Keratinocyte (primary cell): ENCODE measurements around the gene ULK4. TPM values are rescaled to one million over a fixed set of nuclear protein-coding genes. Genes with fewer than 3 reads are reported as not detected.

ENCODE experiments used
- DNase-seq: peaks from one replicate; pipeline ENCODE4 v3.0.0-alpha.2; 2011; ENCODE audit warnings: low read depth, missing footprints, low spot score
- FAIRE-seq: peaks from 2 replicates; lab custom pipeline; 2011; peaks lifted over from hg19 to GRCh38; lab: Jason Lieb, UNC
- H2AFZ ChIP-seq: 2 replicates; pipeline ENCODE4 v1.6.0; 2012; ENCODE audit warnings: low read length, control low read depth, inconsistent platforms; ENCODE audit not compliant: control insufficient read depth
- H3K27ac ChIP-seq: 2 replicates; pipeline ENCODE4 v1.5.1; 2011; ENCODE audit warnings: low read length; ENCODE audit not compliant: control insufficient read depth, insufficient read depth
- H3K27me3 ChIP-seq: 3 replicates; pipeline ENCODE4 v1.6.0; 2011; ENCODE audit warnings: low read length; ENCODE audit not compliant: control insufficient read depth, insufficient read depth; ENCODE audit errors: extremely low read depth
- H3K36me3 ChIP-seq, 2 experiments: 2 replicates in 1 of 2; 3 replicates in 1 of 2; pipeline ENCODE4 v1.5.1; 2011; ENCODE audit warnings: low read length in 2 of 2, mild to moderate bottlenecking in 1 of 2; ENCODE audit not compliant: control insufficient read depth in 2 of 2, insufficient read depth in 2 of 2; ENCODE audit errors: extremely low read depth in 1 of 2
- H3K4me1 ChIP-seq: 3 replicates; pipeline ENCODE4 v1.5.1; 2011; ENCODE audit warnings: low read length; ENCODE audit not compliant: control insufficient read depth, insufficient read depth; ENCODE audit errors: extremely low read depth
- H3K4me2 ChIP-seq: 3 replicates; pipeline ENCODE4 v1.6.0; 2011; ENCODE audit warnings: low read depth, low read length; ENCODE audit not compliant: control insufficient read depth, insufficient read depth; ENCODE audit errors: extremely low read depth
- H3K4me3 ChIP-seq, 3 experiments: fragments of 200-600 bp in 1 of 3; sonication (generic) in 1 of 3; 2 replicates in 2 of 3; 3 replicates in 1 of 3; pipeline ENCODE4 v1.5.1; 2011 to 2016; ENCODE audit warnings: low read length in 3 of 3, mild to moderate bottlenecking in 3 of 3, control low read depth in 2 of 3, inconsistent platforms in 1 of 3, low read depth in 1 of 3, mixed read lengths in 1 of 3, mixed run types in 1 of 3, moderate library complexity in 1 of 3; ENCODE audit not compliant: control insufficient read depth in 2 of 3, insufficient read depth in 2 of 3; ENCODE audit errors: extremely low read depth in 1 of 3
- H3K79me2 ChIP-seq: 2 replicates; pipeline ENCODE4 v1.6.0; 2012; ENCODE audit warnings: low read length; ENCODE audit not compliant: control insufficient read depth, insufficient read depth
- H3K9ac ChIP-seq: 3 replicates; pipeline ENCODE4 v1.6.0; 2011; ENCODE audit warnings: low read length; ENCODE audit not compliant: control insufficient read depth, insufficient read depth; ENCODE audit errors: extremely low read depth
- H3K9me1 ChIP-seq: 3 replicates; pipeline ENCODE4 v1.6.0; 2011; ENCODE audit warnings: low read length; ENCODE audit not compliant: control insufficient read depth, insufficient read depth; ENCODE audit errors: extremely low read depth
- H3K9me3 ChIP-seq: 2 replicates; pipeline ENCODE4 v1.5.1; 2012; ENCODE audit warnings: low read depth, low read length; ENCODE audit not compliant: control insufficient read depth
- H4K20me1 ChIP-seq: 3 replicates; pipeline ENCODE4 v1.6.0; 2011; ENCODE audit warnings: low read length; ENCODE audit not compliant: control insufficient read depth, insufficient read depth; ENCODE audit errors: extremely low read depth
- EZH2 ChIP-seq: IDR thresholded peaks from one replicate; pipeline ENCODE4 v1.6.1; 2012; ENCODE audit warnings: inconsistent platforms, mild to moderate bottlenecking, low read length, moderate library complexity
- dilution Hi-C: fragments of 300-500 bp; cut with MboI; formaldehyde crosslinking; loops from one replicate; pipeline ENCODE4 v1.7.0; 2020; ENCODE audit warnings: low sequenced_read_pairs; ENCODE audit not compliant: extremely low pct_ligation_motif_present
- polyA plus RNA-seq, 5 experiments: library from polyadenylated mRNA; depleted of rRNA in 3 of 5; stranded (reverse) in 3 of 5; stranded (forward) in 1 of 5; unstranded in 1 of 5; fragments of >200 nt; gene quantifications; 1 replicate in 1 of 5; 2 replicates in 3 of 5; 3 replicates in 1 of 5; pipeline versions ENCODE4 v1.2.1 to v1.2.3, GENCODE V29; 2011 to 2012; ENCODE audit warnings: missing spikeins in 2 of 5, low read depth in 1 of 5, low replicate concordance in 1 of 5
- TF ChIP-seq, protein P1 (sequence below), 3 experiments: IDR thresholded peaks in 1 of 3; conservative IDR thresholded peaks in 1 of 3; optimal IDR thresholded peaks in 1 of 3; 2 replicates in 2 of 3; 3 replicates in 1 of 3; pipeline versions ENCODE3 to v1.5.1; 2011; ENCODE audit warnings: low read length in 3 of 3, mild to moderate bottlenecking in 3 of 3, moderate library complexity in 2 of 3, control low read depth in 1 of 3, inconsistent platforms in 1 of 3; ENCODE audit not compliant: insufficient read depth in 2 of 3; ENCODE audit errors: extremely low read depth in 1 of 3

ULK4 gene
- polyA plus RNA-seq, 1 donor (not counting 4 experiments of a cell fraction or from before 2014, with no cell fraction given): 6.1 TPM

DNA sequence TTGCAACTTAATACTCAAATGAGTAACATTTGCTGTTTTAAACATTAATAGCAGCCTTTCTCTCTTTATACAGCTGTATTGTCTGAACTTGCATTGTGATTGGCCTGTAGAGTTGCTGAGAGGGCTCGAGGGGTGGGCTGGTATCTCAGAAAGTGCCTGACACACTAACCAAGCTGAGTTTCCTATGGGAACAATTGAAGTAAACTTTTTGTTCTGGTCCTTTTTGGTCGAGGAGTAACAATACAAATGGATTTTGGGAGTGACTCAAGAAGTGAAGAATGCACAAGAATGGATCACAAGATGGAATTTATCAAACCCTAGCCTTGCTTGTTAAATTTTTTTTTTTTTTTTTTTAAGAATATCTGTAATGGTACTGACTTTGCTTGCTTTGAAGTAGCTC lies 722.3 kb downstream of the ULK4 start:
- DNase-seq: no peak
- dilution Hi-C loops: loop anchor here (25.0 kb wide), 1 partner anchor 652 kb away; no protein-coding TSS in a partner anchor
- no peaks in the 10 kb centered on the region for H3K9me3 ChIP-seq
- no peak overlapping the region for H3K4me3 ChIP-seq
- FAIRE-seq: no peak
- no peak overlapping the region for H3K9ac ChIP-seq
- H3K36me3 ChIP-seq: peaks cover 36 to 38% of the 10 kb centered on the region in 2 experiments
- no peak overlapping the region for H3K27ac ChIP-seq
- no peaks in the 10 kb centered on the region for H3K9me1 ChIP-seq
- H3K4me2 ChIP-seq: no peak overlapping the region
- H3K4me1 ChIP-seq: no peaks in the 10 kb centered on the region
- TF ChIP-seq, protein P1, sequence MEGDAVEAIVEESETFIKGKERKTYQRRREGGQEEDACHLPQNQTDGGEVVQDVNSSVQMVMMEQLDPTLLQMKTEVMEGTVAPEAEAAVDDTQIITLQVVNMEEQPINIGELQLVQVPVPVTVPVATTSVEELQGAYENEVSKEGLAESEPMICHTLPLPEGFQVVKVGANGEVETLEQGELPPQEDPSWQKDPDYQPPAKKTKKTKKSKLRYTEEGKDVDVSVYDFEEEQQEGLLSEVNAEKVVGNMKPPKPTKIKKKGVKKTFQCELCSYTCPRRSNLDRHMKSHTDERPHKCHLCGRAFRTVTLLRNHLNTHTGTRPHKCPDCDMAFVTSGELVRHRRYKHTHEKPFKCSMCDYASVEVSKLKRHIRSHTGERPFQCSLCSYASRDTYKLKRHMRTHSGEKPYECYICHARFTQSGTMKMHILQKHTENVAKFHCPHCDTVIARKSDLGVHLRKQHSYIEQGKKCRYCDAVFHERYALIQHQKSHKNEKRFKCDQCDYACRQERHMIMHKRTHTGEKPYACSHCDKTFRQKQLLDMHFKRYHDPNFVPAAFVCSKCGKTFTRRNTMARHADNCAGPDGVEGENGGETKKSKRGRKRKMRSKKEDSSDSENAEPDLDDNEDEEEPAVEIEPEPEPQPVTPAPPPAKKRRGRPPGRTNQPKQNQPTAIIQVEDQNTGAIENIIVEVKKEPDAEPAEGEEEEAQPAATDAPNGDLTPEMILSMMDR (optimal IDR thresholded peaks at IDR 0.05 in 1 of 3, IDR thresholded peaks at IDR 0.05 in 1 of 3, conservative IDR thresholded peaks at IDR 0.05 in 1 of 3; ENCODE audit: extremely low read depth in 1 of 3, insufficient read depth in 2 of 3, low read length in 3 of 3): no peak
- no peak for TF ChIP-seq EZH2
- no peaks in the 10 kb centered on the region for H3K79me2 ChIP-seq
- H4K20me1 ChIP-seq: no peaks in the 10 kb centered on the region
- no peaks in the 10 kb centered on the region for H3K27me3 ChIP-seq
- no peak overlapping the region for H2AFZ ChIP-seq

DNA sequence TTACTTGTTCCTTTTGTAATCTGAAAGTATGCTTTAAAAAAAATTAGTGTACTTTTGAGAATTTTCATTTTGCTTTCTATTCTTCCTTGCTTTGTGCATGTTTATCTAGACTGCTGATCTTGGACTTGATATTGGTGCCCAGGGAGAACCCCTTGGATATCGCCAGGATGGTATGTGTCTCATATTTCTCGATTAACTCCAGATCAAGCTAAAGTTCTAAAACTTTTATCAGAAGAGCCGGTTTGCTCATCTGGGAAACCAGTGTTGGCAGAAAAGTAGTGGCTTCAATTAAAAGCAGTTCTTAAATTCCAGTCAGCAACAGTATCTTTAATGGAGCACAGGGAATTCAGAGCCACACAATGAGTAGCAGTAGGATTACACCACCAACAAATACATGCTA lies 724.0 kb downstream of the ULK4 start:
- Histone ChIP-seq H3K9ac (no peak overlapping the region), H3K36me3 (peaks cover 41 to 52% of the 10 kb centered on the region in 2 experiments), H3K4me2 (no peak overlapping the region), H3K79me2 (no peaks in the 10 kb centered on the region), H2AFZ (no peak overlapping the region), H3K4me1 (no peaks in the 10 kb centered on the region), H4K20me1 (no peaks in the 10 kb centered on the region), H3K4me3 (no peak overlapping the region), H3K9me1 (no peaks in the 10 kb centered on the region), H3K9me3 (no peaks in the 10 kb centered on the region), H3K27ac (no peak overlapping the region), H3K27me3 (no peaks in the 10 kb centered on the region)
- TF ChIP-seq, protein P1 (optimal IDR thresholded peaks at IDR 0.05 in 1 of 3, IDR thresholded peaks at IDR 0.05 in 1 of 3, conservative IDR thresholded peaks at IDR 0.05 in 1 of 3; ENCODE audit: extremely low read depth in 1 of 3, insufficient read depth in 2 of 3, low read length in 3 of 3): no peak
- no peak for TF ChIP-seq EZH2
- DNase-seq (no peak), FAIRE-seq (no peak)
- dilution Hi-C loops: loop anchor here (25.0 kb wide), 1 partner anchor 651 kb away; no protein-coding TSS in a partner anchor
